Measurements from ENCODE around the gene PPP2CA. TPM values are rescaled to one million over a fixed set of nuclear protein-coding genes. Genes with fewer than 3 reads are reported as not detected.
A peak's percentile ranks its signal among the peaks of the same experiment; 100 is the strongest.

The PPP2CA gene
- total and polyA plus RNA-seq, 9 of the 15 experiments (the other 6 are each of a cell fraction or from before 2014, with no cell fraction given), result 23.0 to 257 (median 109) TPM

- TF ChIP-seq ZNF318 (IDR thresholded peaks at IDR 0.05; ENCODE audit: borderline replicate concordance in 1 of 2, low read depth in 1 of 2) (no peak), USF2 (CRISPR knock-in tag; IDR thresholded peaks at IDR 0.05) (no peak), HINFP (tag; conservative IDR thresholded peaks at IDR 0.05; ENCODE audit: low read depth) (no peak), MCM5 (IDR thresholded peaks at IDR 0.05; ENCODE audit: low read depth) (no peak), NR2C2 (CRISPR knock-in tag; IDR thresholded peaks at IDR 0.05) (no peak), NR2C2 (tag; IDR thresholded peaks at IDR 0.05) (peak; percentile 50; the same call in 1 of the 2 replicates), POLR3A (IDR thresholded peaks at IDR 0.05; ENCODE audit: borderline replicate concordance, extremely low read depth, insufficient read depth, insufficient read length) (no peak), CC2D1A (IDR thresholded peaks at IDR 0.05) (0 out of 2 replicates have a peak, but pooled peaks have one; percentile 52), HMG20B (CRISPR knock-in tag; IDR thresholded peaks at IDR 0.05) (no peak), MECOM (CRISPR knock-in tag; IDR thresholded peaks at IDR 0.05) (0 out of 2 replicates have a peak, but pooled peaks have one; percentile 54)
Observed at GRCh38 chr5:134184155-134185135, 41.4 kb downstream of the PPP2CA start (continued).

Data from K562 (cell line).